ENCODE data around the gene TMEM25. TPM values are rescaled to one million over a fixed set of nuclear protein-coding genes. Genes with fewer than 3 reads are reported as not detected.

TMEM25 gene
- total RNA-seq, 2 donors from 2014 or later: 36.3 to 50.8 TPM

DNA sequence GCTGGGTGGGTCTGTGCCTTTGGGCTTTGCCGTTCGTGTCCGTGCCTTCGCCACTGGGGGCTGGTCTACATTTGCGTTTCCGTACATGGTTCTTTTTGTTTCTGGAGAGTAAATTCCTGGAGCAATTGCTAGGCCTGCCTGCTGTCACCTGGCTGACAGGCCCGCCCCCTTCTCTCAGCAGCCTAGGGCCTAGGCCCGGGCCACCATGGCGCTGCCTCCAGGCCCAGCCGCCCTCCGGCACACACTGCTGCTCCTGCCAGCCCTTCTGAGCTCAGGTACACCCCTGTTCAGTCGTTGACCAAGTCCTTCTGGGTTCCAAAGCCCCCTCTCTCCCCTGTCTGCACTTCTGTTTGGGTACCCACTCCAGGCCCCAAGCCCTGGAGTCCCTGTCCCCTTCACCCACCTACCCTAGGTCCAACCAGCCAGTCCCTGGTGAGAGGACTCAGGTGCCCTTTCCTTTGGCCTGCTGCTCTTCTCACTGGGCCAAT is 649 bp downstream of the TMEM25 start:
- Histone ChIP-seq H3K4me3 (peak overlapping the region; percentile 83), H3K27ac (peak overlapping the region; percentile 65 to 74), H3K27me3 (replicated peaks; ENCODE audit: insufficient read depth) (no peaks in the 10 kb centered on the region), H3K4me1 (ENCODE audit: control insufficient read depth in 1 of 2, low read depth in 2 of 2) (peaks cover 8 to 21% of the 10 kb centered on the region in 2 donors), H3K9me3 (no peaks in the 10 kb centered on the region), H3K36me3 (no peaks in the 10 kb centered on the region)
- TF ChIP-seq, protein P1, sequence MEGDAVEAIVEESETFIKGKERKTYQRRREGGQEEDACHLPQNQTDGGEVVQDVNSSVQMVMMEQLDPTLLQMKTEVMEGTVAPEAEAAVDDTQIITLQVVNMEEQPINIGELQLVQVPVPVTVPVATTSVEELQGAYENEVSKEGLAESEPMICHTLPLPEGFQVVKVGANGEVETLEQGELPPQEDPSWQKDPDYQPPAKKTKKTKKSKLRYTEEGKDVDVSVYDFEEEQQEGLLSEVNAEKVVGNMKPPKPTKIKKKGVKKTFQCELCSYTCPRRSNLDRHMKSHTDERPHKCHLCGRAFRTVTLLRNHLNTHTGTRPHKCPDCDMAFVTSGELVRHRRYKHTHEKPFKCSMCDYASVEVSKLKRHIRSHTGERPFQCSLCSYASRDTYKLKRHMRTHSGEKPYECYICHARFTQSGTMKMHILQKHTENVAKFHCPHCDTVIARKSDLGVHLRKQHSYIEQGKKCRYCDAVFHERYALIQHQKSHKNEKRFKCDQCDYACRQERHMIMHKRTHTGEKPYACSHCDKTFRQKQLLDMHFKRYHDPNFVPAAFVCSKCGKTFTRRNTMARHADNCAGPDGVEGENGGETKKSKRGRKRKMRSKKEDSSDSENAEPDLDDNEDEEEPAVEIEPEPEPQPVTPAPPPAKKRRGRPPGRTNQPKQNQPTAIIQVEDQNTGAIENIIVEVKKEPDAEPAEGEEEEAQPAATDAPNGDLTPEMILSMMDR (IDR thresholded peaks at IDR 0.05): no peak
- ATAC-seq (ENCODE audit: insufficient number of reproducible peaks, low FRiP score, low read depth) (no peak), DNase-seq (ENCODE audit: low spot score) (no peak)

DNA sequence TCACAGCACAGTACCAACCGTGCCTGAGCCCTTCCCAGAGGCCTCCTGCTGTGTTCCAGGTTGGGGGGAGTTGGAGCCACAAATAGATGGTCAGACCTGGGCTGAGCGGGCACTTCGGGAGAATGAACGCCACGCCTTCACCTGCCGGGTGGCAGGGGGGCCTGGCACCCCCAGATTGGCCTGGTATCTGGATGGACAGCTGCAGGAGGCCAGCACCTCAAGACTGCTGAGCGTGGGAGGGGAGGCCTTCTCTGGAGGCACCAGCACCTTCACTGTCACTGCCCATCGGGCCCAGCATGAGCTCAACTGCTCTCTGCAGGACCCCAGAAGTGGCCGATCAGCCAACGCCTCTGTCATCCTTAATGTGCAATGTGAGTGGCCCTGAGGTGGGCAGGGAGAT is 1.1 kb downstream of the TMEM25 start:
- no peaks in the 10 kb centered on the region for H3K36me3 ChIP-seq
- peaks cover 8 to 21% of the 10 kb centered on the region in 2 donors for H3K4me1 ChIP-seq (ENCODE audit: control insufficient read depth in 1 of 2, low read depth in 2 of 2)
- ATAC-seq (ENCODE audit: insufficient number of reproducible peaks, low FRiP score, low read depth) (no peak), DNase-seq (ENCODE audit: low spot score) (no peak)
- peak overlapping the region; percentile 83 for H3K4me3 ChIP-seq
- peak overlapping the region; percentile 65 to 74 for H3K27ac ChIP-seq
- H3K27me3 ChIP-seq (replicated peaks; ENCODE audit: insufficient read depth): no peaks in the 10 kb centered on the region
- TF ChIP-seq, protein P1 (IDR thresholded peaks at IDR 0.05): no peak
- no peaks in the 10 kb centered on the region for H3K9me3 ChIP-seq

DNA sequence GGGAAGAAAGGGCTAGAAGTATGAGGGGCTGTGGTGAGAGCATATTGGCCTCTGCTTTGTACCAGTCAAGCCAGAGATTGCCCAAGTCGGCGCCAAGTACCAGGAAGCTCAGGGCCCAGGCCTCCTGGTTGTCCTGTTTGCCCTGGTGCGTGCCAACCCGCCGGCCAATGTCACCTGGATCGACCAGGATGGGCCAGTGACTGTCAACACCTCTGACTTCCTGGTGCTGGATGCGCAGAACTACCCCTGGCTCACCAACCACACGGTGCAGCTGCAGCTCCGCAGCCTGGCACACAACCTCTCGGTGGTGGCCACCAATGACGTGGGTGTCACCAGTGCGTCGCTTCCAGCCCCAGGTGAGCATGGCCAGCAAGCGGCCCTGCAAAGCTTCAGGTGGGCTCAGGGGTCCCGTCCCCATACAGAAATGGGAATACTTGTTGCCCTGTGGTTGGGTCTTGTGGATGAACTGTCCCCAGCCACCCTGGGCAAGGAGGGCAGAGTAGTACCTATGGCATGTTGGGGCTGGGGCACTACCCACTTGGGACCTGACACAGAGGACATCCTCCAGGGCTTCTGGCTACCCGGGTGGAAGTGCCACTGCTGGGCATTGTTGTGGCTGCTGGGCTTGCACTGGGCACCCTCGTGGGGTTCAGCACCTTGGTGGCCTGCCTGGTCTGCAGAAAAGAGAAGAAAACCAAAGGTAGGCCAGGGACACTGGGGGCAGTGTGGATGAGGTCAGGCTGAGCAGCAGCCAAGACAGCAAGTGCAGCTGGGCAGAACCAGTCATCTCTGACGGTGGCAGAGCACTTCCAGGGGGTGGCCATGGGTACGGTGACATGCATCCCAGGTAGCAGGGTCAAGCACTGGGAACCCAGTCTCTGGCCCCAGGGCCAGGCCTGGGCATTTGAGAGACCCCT is 2.1 kb downstream of the TMEM25 start:
- ATAC-seq (ENCODE audit: insufficient number of reproducible peaks, low FRiP score, low read depth) (no peak), DNase-seq (ENCODE audit: low spot score) (no peak)
- Histone ChIP-seq H3K4me1 (ENCODE audit: control insufficient read depth in 1 of 2, low read depth in 2 of 2) (peaks cover 8 to 29% of the 10 kb centered on the region in 2 donors), H3K27me3 (replicated peaks; ENCODE audit: insufficient read depth) (no peaks in the 10 kb centered on the region), H3K36me3 (no peaks in the 10 kb centered on the region), H3K9me3 (no peaks in the 10 kb centered on the region), H3K4me3 (no peak overlapping the region), H3K27ac (no peak overlapping the region)
- TF ChIP-seq, protein P1 (IDR thresholded peaks at IDR 0.05): no peak

DNA sequence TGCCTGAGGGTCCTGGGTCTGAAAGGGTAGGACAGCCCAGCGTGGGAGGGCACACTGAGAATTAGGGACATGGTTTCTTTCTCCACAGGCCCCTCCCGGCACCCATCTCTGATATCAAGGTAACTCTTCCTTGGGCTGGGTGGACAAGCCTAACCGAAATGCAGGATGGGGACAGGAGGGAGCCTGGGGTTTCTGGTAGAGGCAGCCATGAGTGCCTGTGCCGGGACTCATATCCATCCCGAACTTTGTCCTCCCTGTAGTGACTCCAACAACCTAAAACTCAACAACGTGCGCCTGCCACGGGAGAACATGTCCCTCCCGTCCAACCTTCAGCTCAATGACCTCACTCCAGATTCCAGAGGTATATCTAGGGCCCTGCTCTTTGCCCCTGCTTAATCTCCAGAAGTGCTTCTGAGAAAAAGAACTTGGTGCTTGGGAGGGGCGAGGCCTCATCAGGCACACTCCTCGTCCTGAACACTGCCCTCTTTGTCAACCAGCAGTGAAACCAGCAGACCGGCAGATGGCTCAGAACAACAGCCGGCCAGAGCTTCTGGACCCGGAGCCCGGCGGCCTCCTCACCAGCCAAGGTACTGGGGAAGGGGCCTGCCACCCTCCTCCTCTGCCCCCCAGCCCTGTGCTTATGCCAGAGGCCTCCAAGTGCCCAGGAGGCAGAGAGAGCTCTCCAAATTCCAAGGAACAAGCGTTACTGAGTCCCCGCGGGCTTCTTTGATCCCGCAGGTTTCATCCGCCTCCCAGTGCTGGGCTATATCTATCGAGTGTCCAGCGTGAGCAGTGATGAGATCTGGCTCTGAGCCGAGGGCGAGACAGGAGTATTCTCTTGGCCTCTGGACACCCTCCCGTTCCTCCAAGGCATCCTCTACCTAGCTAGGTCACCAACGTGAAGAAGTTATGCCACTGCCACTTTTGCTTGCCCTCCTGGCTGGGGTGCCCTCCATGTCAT is 3.1 kb downstream of the TMEM25 start:
- DNase-seq (ENCODE audit: low spot score): no peak
- TF ChIP-seq, protein P1 (IDR thresholded peaks at IDR 0.05): no peak
- no peak for ATAC-seq (ENCODE audit: insufficient number of reproducible peaks, low FRiP score, low read depth)
- no peaks in the 10 kb centered on the region for H3K36me3 ChIP-seq
- H3K9me3 ChIP-seq: no peaks in the 10 kb centered on the region
- H3K4me1 ChIP-seq (ENCODE audit: control insufficient read depth in 1 of 2, low read depth in 2 of 2): peaks cover 12 to 36% of the 10 kb centered on the region in 2 donors
- H3K27me3 ChIP-seq (replicated peaks; ENCODE audit: insufficient read depth): no peaks in the 10 kb centered on the region
- H3K27ac ChIP-seq: no peak overlapping the region
- no peak overlapping the region for H3K4me3 ChIP-seq

Measured in thoracic aorta (tissue), 2 donors.